MCF 10A (cell line): ENCODE results near the gene SNX32. TPM values are rescaled to one million over a fixed set of nuclear protein-coding genes. Genes with fewer than 3 reads are reported as not detected.

Experiments used
- BruUV-seq: library from RNA; stranded (reverse); fragments of 400-500 nt; replicated peaks from 2 replicates; lab custom pipeline; 2021; lab: Mats Ljungman, UMichigan
- CTCF ChIA-PET: fragments of 300-600 bp; sonication (Branson Sonifier 250); formaldehyde crosslinking; extraction: SDS; loops from one replicate; lab custom pipeline; 2021; ENCODE audit warnings: antibody characterized with exemption, inconsistent platforms; lab: Yijun Ruan, JAX
- POLR2A ChIA-PET: fragments of 300-600, 350-650 bp; sonication (Branson Sonifier 250); formaldehyde crosslinking; extraction: SDS; loops from one replicate; lab custom pipeline; 2020; ENCODE audit warnings: antibody characterized with exemption, inconsistent platforms; lab: Yijun Ruan, JAX
- DNase-seq: peaks from one replicate; pipeline ENCODE4 v3.0.0-alpha.2; 2018; ENCODE audit not compliant: unreplicated experiment
- H3K27ac Mint-ChIP-seq: one replicate; pipeline ENCODE4 v1.8.0; 2022; ENCODE audit warnings: mild to moderate bottlenecking, low read depth, mixed read lengths; ENCODE audit not compliant: unreplicated experiment
- H3K27me3 Mint-ChIP-seq: one replicate; pipeline ENCODE4 v1.8.0; 2022; ENCODE audit warnings: mixed read lengths; ENCODE audit not compliant: insufficient read depth, unreplicated experiment
- H3K36me3 Mint-ChIP-seq: one replicate; pipeline ENCODE4 v1.8.0; 2022; ENCODE audit warnings: mild to moderate bottlenecking, moderate library complexity, mixed read lengths; ENCODE audit not compliant: insufficient read depth, unreplicated experiment
- H3K4me1 Mint-ChIP-seq: one replicate; pipeline ENCODE4 v1.8.0; 2022; ENCODE audit warnings: mixed read lengths; ENCODE audit not compliant: insufficient read depth, unreplicated experiment
- H3K4me3 Mint-ChIP-seq: one replicate; pipeline ENCODE4 v1.8.0; 2022; ENCODE audit warnings: mild to moderate bottlenecking, moderate library complexity, mixed read lengths; ENCODE audit not compliant: unreplicated experiment
- H3K9me3 Mint-ChIP-seq: one replicate; pipeline ENCODE4 v1.8.0; 2022; ENCODE audit warnings: mixed read lengths; ENCODE audit not compliant: unreplicated experiment
- CTCF ChIP-seq: fragments of 200-600 bp; IDR thresholded peaks from one replicate; pipeline ENCODE4 v1.8.0; 2022; ENCODE audit warnings: antibody characterized with exemption, mild to moderate bottlenecking; ENCODE audit not compliant: unreplicated experiment
- intact Hi-C: fragments of 100-400 bp; cut with micrococcal nuclease; formaldehyde crosslinking; loops from 2 replicates; pipeline ENCODE4 v1.14.1; 2022
- total RNA-seq: library from RNA; stranded (reverse); gene quantifications from 2 replicates; pipeline ENCODE4 v1.2.3, GENCODE V29; 2022

The SNX32 gene
- total RNA-seq, 1 experiment from 2014 or later = not detected

DNA sequence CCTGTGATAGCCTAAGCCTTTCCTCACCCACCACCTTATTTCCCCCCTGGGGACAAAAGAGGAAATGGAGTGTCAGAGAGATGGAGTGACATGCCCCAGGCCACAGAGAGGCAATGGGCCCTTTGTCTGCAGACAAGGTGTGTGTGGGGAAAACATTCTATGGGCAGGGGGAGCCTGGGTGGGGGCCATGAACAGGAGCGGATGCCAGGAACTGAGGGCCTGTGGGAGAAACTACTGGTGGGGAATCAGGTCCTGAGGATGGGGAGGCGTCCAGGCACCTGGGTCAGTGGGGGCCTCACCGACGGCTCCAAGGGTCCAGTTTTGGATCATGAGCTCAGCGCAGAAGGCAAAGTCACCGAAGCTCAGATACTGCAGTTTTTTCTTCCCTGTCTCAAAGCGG, 51.5 kb downstream of the SNX32 start:
- no TSS peak for BruUV-seq
- H3K4me3 Mint-ChIP-seq = no peak overlapping the region
- intact Hi-C loops = no loop called here

GRCh38 chr11:65885808-65886536, 52.2 kb downstream of the SNX32 start:
- Mint-ChIP-seq H3K27ac (no peak overlapping the region), H3K4me3 (no peak overlapping the region)

More for the DNA sequence above, 51.5 kb downstream of the SNX32 start:
- Mint-ChIP-seq H3K36me3 (peaks cover 36% of the 10 kb centered on the region), H3K4me1 (peaks cover 17% of the 10 kb centered on the region), H3K27me3 (no peaks in the 10 kb centered on the region), H3K27ac (no peak overlapping the region), H3K9me3 (no peaks in the 10 kb centered on the region)
- DNase-seq = no peak
- ChIA-PET POLR2A (interaction anchor here (1.0 to 9.9 kb wide), 6 partner anchors 11 to 103 kb away, joined by 3 to 181 read pairs (median 6); partner anchors contain the start of genes C11orf68, CFL1 and MUS81), CTCF (interaction anchor here (0.5 to 9.0 kb wide), 41 partner anchors 7 to 1017 kb away, joined by 3 to 203 read pairs (median 4); partner anchors contain the start of genes KAT5, MUS81 and SART1)
- TF ChIP-seq CTCF = no peak

GRCh38 chr11:65886826-65887722, 53.3 kb downstream of the SNX32 start:
- intact Hi-C loops = no loop called here
- no peak for TF ChIP-seq CTCF
- H3K9me3 Mint-ChIP-seq = no peaks in the 10 kb centered on the region
- BruUV-seq = no TSS peak
- no peaks in the 10 kb centered on the region for H3K27me3 Mint-ChIP-seq
- peak overlapping the region; percentile 90 for H3K4me3 Mint-ChIP-seq
- H3K27ac Mint-ChIP-seq = peak overlapping the region; percentile 90
- H3K36me3 Mint-ChIP-seq = peaks cover 54% of the 10 kb centered on the region
- H3K4me1 Mint-ChIP-seq = peaks cover 19% of the 10 kb centered on the region
- POLR2A ChIA-PET = interaction anchor here (0.6 to 9.9 kb wide), 16 partner anchors 9 to 175 kb away, joined by 3 to 222 read pairs (median 7); partner anchors contain the start of genes C11orf68, CFL1, EFEMP2 and FOSL1
- CTCF ChIA-PET = interaction anchor here (0.6 to 9.0 kb wide), 23 partner anchors 8 to 637 kb away, joined by 3 to 203 read pairs (median 6); partner anchors contain the start of genes CATSPER1, CTSW, KAT5 and MUS81
- DNase-seq = no peak

More at GRCh38 chr11:65885808-65886536, 52.2 kb downstream of the SNX32 start:
- Mint-ChIP-seq H3K4me1 (peaks cover 18% of the 10 kb centered on the region), H3K36me3 (peaks cover 43% of the 10 kb centered on the region), H3K9me3 (no peaks in the 10 kb centered on the region), H3K27me3 (no peaks in the 10 kb centered on the region)
- TSS peak; percentile 1 for BruUV-seq
- intact Hi-C loops = no loop called here
- CTCF ChIA-PET = interaction anchor here (0.6 to 9.0 kb wide), 27 partner anchors 11 to 457 kb away, joined by 3 to 203 read pairs (median 7); partner anchors contain the start of genes KAT5 and MUS81
- POLR2A ChIA-PET = interaction anchor here (0.9 to 9.9 kb wide), 7 partner anchors 13 to 173 kb away, joined by 3 to 222 read pairs (median 5); partner anchors contain the start of genes C11orf68, CFL1, FOSL1 and MUS81
- no peak for TF ChIP-seq CTCF
- DNase-seq = no peak
